ENCODE data around the gene VTN. TPM values are rescaled to one million over a fixed set of nuclear protein-coding genes. Genes with fewer than 3 reads are reported as not detected.

Gene VTN
- total RNA-seq, 2 experiments from 2014 or later: 0.21 TPM; not detected in 1

DNA sequence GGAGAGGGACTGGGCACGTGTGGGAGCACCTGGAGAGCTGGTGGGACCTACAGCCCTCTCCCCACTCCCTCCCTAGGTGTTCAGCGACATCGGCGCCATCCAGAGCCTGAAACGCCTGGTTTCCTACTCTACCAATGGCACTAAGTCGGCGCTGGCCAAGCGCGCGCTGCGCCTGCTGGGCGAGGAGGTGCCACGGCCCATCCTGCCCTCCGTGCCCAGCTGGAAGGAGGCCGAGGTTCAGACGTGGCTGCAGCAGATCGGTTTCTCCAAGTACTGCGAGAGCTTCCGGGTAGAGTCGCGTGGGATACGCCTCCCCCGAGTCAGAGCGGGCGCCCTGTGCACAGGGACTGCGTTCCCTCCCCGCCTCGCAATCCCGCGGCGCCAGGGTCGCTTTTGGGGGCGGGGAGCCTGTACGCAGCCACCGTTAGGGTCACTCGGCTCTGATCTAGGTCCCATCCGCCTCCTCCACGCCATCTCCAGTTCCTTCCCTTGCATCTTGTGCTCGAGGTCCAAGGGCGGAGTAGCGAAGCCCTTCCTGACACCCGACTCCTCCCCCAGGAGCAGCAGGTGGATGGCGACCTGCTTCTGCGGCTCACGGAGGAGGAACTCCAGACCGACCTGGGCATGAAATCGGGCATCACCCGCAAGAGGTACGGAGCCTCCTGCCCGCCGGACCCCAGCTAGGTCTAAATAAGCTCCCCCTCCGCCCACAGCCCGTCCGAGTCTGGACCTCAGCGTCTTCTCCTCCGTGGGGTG, 14.4 kb upstream of the VTN start:
- peaks cover 29% of the 10 kb centered on the region for H3K36me3 Mint-ChIP-seq (ENCODE audit: low read depth)
- H3K4me1 Mint-ChIP-seq: peaks cover 17% of the 10 kb centered on the region
- POLR2A ChIA-PET: no interaction called here
- H3K27ac Mint-ChIP-seq: peak overlapping the region; percentile 73
- peak; percentile 93 for ATAC-seq
- peak; percentile 85 for DNase-seq
- intact Hi-C loops (cut with DNase I, micrococcal nuclease): loop anchor here (1.0 to 5.0 kb wide), 6 partner anchors 13 to 65 kb away; partner anchors contain the start of genes IFT20 (in 2 of the 2), POLDIP2 (in 2 of the 2), TNFAIP1 (in 2 of the 2) and SARM1 (in 1 of the 2)
- H3K4me3 Mint-ChIP-seq: peak overlapping the region; percentile 86
- peaks cover 11% of the 10 kb centered on the region for H3K27me3 Mint-ChIP-seq
- CTCF ChIA-PET: interaction anchor here (0.9 to 1.8 kb wide), 6 partner anchors 11 to 167 kb away, joined by 3 to 5 read pairs (median 4); partner anchors contain the start of genes IFT20, POLDIP2 and TNFAIP1
- H3K9me3 Mint-ChIP-seq (ENCODE audit: low read depth): no peaks in the 10 kb centered on the region

- no peak overlapping the region for H3K4me3 Mint-ChIP-seq
- peaks cover 17% of the 10 kb centered on the region for H3K4me1 Mint-ChIP-seq
- ChIA-PET CTCF (interaction anchor here (0.7 to 1.7 kb wide), 3 partner anchors 22 to 27 kb away, joined by 3 to 4 read pairs (median 3); partner anchors contain the start of gene POLDIP2), POLR2A (no interaction called here)
- intact Hi-C loops (cut with DNase I, micrococcal nuclease): no loop called here
- H3K27me3 Mint-ChIP-seq: peaks cover 11% of the 10 kb centered on the region
- no peak overlapping the region for H3K27ac Mint-ChIP-seq
- peaks cover 19% of the 10 kb centered on the region for H3K36me3 Mint-ChIP-seq (ENCODE audit: low read depth)
- ATAC-seq: no peak
- H3K9me3 Mint-ChIP-seq (ENCODE audit: low read depth): no peaks in the 10 kb centered on the region
- peak; percentile 67 for DNase-seq
Observed at GRCh38 chr17:28381141-28381825, 11.2 kb upstream of the VTN start.

- no peak overlapping the region for H3K4me3 Mint-ChIP-seq
- H3K27ac Mint-ChIP-seq: no peak overlapping the region
- intact Hi-C loops (cut with DNase I, micrococcal nuclease): no loop called here
- no peaks in the 10 kb centered on the region for H3K9me3 Mint-ChIP-seq (ENCODE audit: low read depth)
- POLR2A ChIA-PET: no interaction called here
- ATAC-seq: no peak
- peaks cover 15% of the 10 kb centered on the region for H3K36me3 Mint-ChIP-seq (ENCODE audit: low read depth)
- peaks cover 13% of the 10 kb centered on the region for H3K4me1 Mint-ChIP-seq
- H3K27me3 Mint-ChIP-seq: peaks cover 11% of the 10 kb centered on the region
- DNase-seq: no peak
- CTCF ChIA-PET: interaction anchor here (0.5 to 1.7 kb wide), 3 partner anchors 23 to 117 kb away, joined by 3 to 4 read pairs (median 3); partner anchors contain the start of gene POLDIP2
Observed at GRCh38 chr17:28379814-28380801, 10.0 kb upstream of the VTN start.

DNA sequence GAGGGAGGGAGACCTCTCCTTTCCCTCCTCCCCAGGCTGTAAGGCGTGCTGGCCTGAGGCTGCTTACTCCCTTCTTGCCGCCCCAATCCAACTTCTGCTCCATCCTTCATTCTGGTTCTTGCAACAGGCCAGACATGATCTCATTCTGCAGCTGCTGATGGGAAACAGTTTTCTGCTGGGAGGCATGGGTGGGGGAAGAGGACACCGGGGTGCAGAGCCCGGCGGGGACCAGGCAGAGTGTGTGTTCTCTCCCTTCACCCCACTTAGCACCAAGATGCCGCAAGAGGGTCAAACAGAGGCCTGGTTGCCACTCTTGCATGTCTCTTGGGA, 2.8 kb upstream of the VTN start:
- Mint-ChIP-seq H3K36me3 (ENCODE audit: low read depth) (peaks cover 7% of the 10 kb centered on the region), H3K4me3 (peak overlapping the region; percentile 76), H3K9me3 (ENCODE audit: low read depth) (no peaks in the 10 kb centered on the region), H3K27ac (peak overlapping the region; percentile 63), H3K4me1 (peaks cover 22% of the 10 kb centered on the region), H3K27me3 (no peaks in the 10 kb centered on the region)
- ATAC-seq: no peak
- intact Hi-C loops (cut with DNase I, micrococcal nuclease): loop anchor here in 1 of 2 experiments (1.0 kb wide), 1 partner anchor 179 kb away; the partner anchor contains the start of gene UNC119
- ChIA-PET CTCF (interaction anchor here (0.8 to 2.4 kb wide), 3 partner anchors 12 to 122 kb away, joined by 3 to 7 read pairs (median 3); no protein-coding TSS in a partner anchor), POLR2A (interaction anchor here (0.6 kb wide), 1 partner anchor 9 kb away, joined by 3 read pairs; no protein-coding TSS in a partner anchor)
- DNase-seq: no peak

GRCh38 chr17:28372203-28372944, 2.3 kb upstream of the VTN start:
- Mint-ChIP-seq H3K9me3 (ENCODE audit: low read depth) (no peaks in the 10 kb centered on the region), H3K4me1 (peaks cover 22% of the 10 kb centered on the region), H3K27ac (peak overlapping the region; percentile 63), H3K36me3 (ENCODE audit: low read depth) (peaks cover 7% of the 10 kb centered on the region), H3K27me3 (no peaks in the 10 kb centered on the region), H3K4me3 (peak overlapping the region; percentile 76)
- CTCF ChIA-PET: interaction anchor here (1.4 to 2.4 kb wide), 2 partner anchors 15 to 44 kb away, joined by 5 to 7 read pairs; partner anchors contain the start of gene POLDIP2
- DNase-seq (peak; percentile 63), ATAC-seq (peak; percentile 2)
- intact Hi-C loops (cut with DNase I, micrococcal nuclease): loop anchor here in 1 of 2 experiments (1.0 kb wide), 1 partner anchor 180 kb away; the partner anchor contains the start of gene UNC119
- POLR2A ChIA-PET: interaction anchor here (1.4 to 1.5 kb wide), 2 partner anchors 15 to 37 kb away, joined by 5 read pairs; partner anchors contain the start of genes IFT20, POLDIP2 and TNFAIP1

- peak; percentile 95 for ATAC-seq
- ChIA-PET CTCF (interaction anchor here (0.8 to 2.4 kb wide), 4 partner anchors 14 to 45 kb away, joined by 3 to 7 read pairs (median 4); partner anchors contain the start of gene POLDIP2), POLR2A (interaction anchor here (0.6 to 1.5 kb wide), 3 partner anchors 14 to 107 kb away, joined by 5 read pairs; partner anchors contain the start of genes IFT20, POLDIP2 and TNFAIP1)
- peak; percentile 95 for DNase-seq
- Mint-ChIP-seq H3K4me3 (peak within 1 kb of the TSS; percentile 76), H3K36me3 (ENCODE audit: low read depth) (peaks cover 7% of the 10 kb centered on the region), H3K4me1 (peaks cover 22% of the 10 kb centered on the region), H3K27me3 (no peaks in the 10 kb centered on the region), H3K27ac (peak within 1 kb of the TSS; percentile 86), H3K9me3 (ENCODE audit: low read depth) (no peaks in the 10 kb centered on the region)
- intact Hi-C loops (cut with DNase I, micrococcal nuclease): loop anchor here (1.0 to 2.0 kb wide), 10 partner anchors 13 to 579 kb away; partner anchors contain the start of genes IFT20 (in 2 of the 2), POLDIP2 (in 2 of the 2), TNFAIP1 (in 2 of the 2) and PHF12 (in 1 of the 2)
Observed at GRCh38 chr17:28371245-28372202, 1.4 kb upstream of the VTN start, which contains the start of gene SARM1. Gene SARM1 (plus strand): TSS chr17:28371694. CDS start chr17:28372033, 339 bp downstream.

- H3K9me3 Mint-ChIP-seq (ENCODE audit: low read depth): no peaks in the 10 kb centered on the region
- H3K27me3 Mint-ChIP-seq: no peaks in the 10 kb centered on the region
- H3K4me1 Mint-ChIP-seq: peaks cover 22% of the 10 kb centered on the region
- H3K36me3 Mint-ChIP-seq (ENCODE audit: low read depth): peaks cover 7% of the 10 kb centered on the region
- CTCF ChIA-PET: interaction anchor here (0.6 to 0.8 kb wide), 3 partner anchors 15 to 533 kb away, joined by 3 read pairs; no protein-coding TSS in a partner anchor
- peak overlapping the region; percentile 44 for H3K27ac Mint-ChIP-seq
- no peak for ATAC-seq
- DNase-seq: no peak
- intact Hi-C loops (cut with DNase I, micrococcal nuclease): loop anchor here (1.0 to 2.0 kb wide), 9 partner anchors 13 to 580 kb away; partner anchors contain the start of genes IFT20 (in 2 of the 2), POLDIP2 (in 2 of the 2), TNFAIP1 (in 2 of the 2) and PHF12 (in 1 of the 2)
- H3K4me3 Mint-ChIP-seq: peak overlapping the region; percentile 76
- POLR2A ChIA-PET: interaction anchor here (0.6 to 1.5 kb wide), 3 partner anchors 13 to 107 kb away, joined by 3 to 5 read pairs (median 5); partner anchors contain the start of genes IFT20, POLDIP2 and TNFAIP1
Observed at GRCh38 chr17:28370744-28371103, 617 bp upstream of the VTN start.

- no peak for DNase-seq
- ChIA-PET CTCF (no interaction called here), POLR2A (interaction anchor here (0.9 kb wide), 1 partner anchor 12 kb away, joined by 3 read pairs; the partner anchor contains the start of gene POLDIP2)
- intact Hi-C loops (cut with DNase I, micrococcal nuclease): loop anchor here in 1 of 2 experiments (2.0 kb wide), 1 partner anchor 581 kb away; the partner anchor contains the start of gene PHF12
- H3K27me3 Mint-ChIP-seq: no peaks in the 10 kb centered on the region
- peaks cover 4% of the 10 kb centered on the region for H3K36me3 Mint-ChIP-seq (ENCODE audit: low read depth)
- no peak overlapping the region for H3K27ac Mint-ChIP-seq
- no peak overlapping the region for H3K4me3 Mint-ChIP-seq
- H3K9me3 Mint-ChIP-seq (ENCODE audit: low read depth): no peaks in the 10 kb centered on the region
- no peak for ATAC-seq
- H3K4me1 Mint-ChIP-seq: peaks cover 20% of the 10 kb centered on the region
Observed at GRCh38 chr17:28369684-28370034, 448 bp downstream of the VTN start.

Data from activated CD4-positive, alpha-beta T cell treated with anti-CD3 and anti-CD28 coated beads for 36 hours (primary cell).